ENCODE results near the gene RUBCNL.

RUBCNL gene

DNA sequence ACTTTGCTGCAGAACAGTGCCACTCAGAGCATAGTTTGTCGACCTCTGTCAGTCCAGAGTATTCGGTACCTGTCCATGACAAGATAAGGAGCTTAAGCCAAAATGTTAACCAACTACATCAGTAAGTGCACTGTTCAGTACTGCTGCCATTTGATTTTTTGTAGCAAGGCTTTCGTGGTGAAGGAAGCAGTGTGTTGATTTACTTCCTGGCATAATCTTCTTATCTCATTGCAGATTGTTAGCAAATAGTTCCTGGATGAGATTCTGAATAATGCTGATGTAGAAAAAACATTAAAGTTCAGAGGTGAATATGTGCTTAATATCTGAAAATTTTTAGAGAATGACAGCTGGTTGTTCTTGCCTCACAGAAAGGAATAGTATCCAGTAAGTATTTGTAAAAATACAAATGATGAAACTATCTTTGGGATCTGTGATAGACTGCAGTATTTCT, 89.7 kb downstream of the RUBCNL start:
- DNase-seq = no peak

DNA sequence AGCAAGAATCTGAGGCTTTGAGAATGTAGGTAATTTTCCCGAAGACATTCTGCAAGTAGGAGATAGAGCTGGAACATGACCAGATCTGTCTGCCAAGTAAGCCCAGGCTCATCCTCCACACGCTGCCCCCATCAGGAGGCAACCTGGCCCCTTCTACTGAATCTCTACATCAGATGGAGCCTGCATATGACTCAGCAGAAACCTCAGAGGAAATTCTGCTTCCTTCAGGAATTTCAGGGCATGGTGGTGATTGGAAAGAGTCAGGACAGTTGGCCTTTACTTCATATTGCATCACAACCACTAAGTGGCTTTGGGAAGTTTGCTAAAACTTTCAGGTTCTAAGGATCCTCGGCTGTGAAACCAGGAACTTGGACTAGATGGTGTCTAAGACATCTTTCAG, 90.1 kb downstream of the RUBCNL start:
- DNase-seq = no peak

DNA sequence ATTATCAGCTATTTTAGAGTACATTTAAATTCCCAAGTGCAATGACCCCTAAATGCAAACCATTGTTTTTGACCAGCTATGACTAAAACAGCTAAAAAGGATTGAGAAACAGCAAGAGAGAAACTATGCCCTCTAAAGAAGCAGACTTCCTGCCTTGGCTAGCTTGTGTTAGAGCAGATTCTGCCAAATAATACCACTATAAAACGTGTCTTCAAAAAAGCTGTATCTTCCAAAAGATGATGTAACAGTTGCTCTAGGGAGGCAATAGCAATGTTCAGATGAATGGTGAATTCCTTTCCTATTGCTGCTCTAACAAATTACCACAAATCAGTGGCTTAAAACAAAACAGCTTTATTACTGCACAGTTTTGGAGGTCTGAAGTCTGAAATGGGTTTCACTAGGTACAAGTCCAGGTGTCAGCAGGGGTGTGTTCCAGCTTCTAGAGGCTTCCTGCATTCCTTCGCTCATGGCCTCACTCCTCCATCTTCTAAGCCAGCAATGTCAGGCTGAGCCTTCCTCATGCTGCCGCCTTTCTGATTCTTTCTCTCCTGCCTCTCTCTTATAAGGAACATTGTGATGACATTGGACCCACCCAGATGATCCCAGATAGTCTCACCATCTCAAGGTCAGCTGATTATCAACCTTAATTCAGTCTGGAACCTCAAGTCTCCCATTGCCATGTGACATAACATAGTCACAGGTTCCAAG, 90.8 kb downstream of the RUBCNL start:
- DNase-seq = no peak

DNA sequence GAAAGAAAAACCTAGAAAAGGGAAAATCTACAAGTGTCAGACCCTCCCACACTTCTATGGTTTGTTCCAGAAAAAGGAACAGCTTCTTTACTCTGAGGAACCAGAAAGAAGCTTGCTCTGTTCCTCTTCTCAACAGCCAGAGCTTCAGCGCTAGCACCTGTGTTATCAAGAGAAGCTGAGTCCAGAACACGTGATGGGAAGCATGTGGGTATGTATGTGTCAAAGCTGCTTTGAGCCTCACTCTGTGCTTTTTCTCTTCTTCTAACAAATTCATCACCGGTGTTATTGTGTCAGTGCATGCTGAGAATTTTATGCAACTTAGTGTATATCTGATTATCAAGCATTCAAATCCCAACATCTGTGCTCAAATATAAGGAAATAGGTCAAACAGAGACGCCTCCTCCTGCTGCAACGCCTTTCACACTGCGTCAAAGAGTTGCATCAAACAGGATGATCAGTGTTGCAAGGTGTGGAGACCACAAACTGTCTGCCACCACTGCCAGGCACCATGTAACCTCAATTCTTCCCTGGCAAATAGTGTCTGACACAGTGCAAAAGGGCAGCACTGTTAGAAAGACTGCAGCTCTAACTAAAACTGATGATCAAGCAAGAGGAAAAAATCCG, 91.4 kb downstream of the RUBCNL start:
- no peak for DNase-seq

DNA sequence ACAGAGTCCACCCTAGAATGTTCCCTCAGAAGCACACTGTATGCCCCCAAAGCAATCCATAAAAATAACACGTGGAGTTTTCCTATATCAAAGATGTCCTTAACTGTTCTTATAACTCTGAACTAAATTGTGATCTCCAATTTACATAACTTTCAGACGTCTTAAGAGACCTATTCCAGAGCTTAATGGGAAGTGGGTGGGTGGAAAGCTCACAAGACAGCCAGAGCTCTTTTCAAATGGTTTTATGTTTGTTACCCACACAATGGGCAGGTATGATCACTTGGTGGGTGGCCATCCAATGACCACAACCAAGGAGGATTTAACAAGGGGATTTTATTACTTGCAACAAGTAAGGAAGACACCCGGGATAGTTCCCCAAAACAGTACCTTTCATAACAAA, 93.6 kb downstream of the RUBCNL start:
- DNase-seq = no peak
